GM12878 (cell line): ENCODE measurements around the gene NME8. TPM values are rescaled to one million over a fixed set of nuclear protein-coding genes. Genes with fewer than 3 reads are reported as not detected.

ENCODE experiments used
- ATAC-seq: fragments of 200-7000 bp; cut with Tn5 transposase; 3 replicates; pipeline ENCODE4 v1.9.1; 2020; ENCODE audit warnings: mild to moderate bottlenecking, moderate library complexity
- BruUV-seq: library from RNA; stranded (reverse); fragments of 400-500 nt; replicated peaks from 2 replicates; lab custom pipeline; 2021; lab: Mats Ljungman, UMichigan
- CTCF ChIA-PET: fragments of 300-600 bp; sonication (Branson Sonifier 250); formaldehyde crosslinking; extraction: SDS; loops from one replicate; lab custom pipeline; 2021; ENCODE audit warnings: inconsistent platforms; lab: Yijun Ruan, JAX
- POLR2A ChIA-PET: fragments of 350-600 bp; formaldehyde crosslinking; extraction: SDS; loops from one replicate; lab custom pipeline; 2021; ENCODE audit warnings: inconsistent platforms; lab: Charles Lee
- RAD21 ChIA-PET: fragments of 300-600 bp; sonication (Branson Sonifier 250); formaldehyde crosslinking; loops from one replicate; lab custom pipeline; 2023; ENCODE audit warnings: antibody characterized with exemption; ENCODE audit not compliant: unreplicated experiment; lab: Charles Lee
- SMC1A ChIA-PET: fragments of 300-600 bp; sonication (Branson Sonifier 250); formaldehyde crosslinking; loops from one replicate; lab custom pipeline; 2023; ENCODE audit not compliant: unreplicated experiment, uncharacterized antibody; lab: Charles Lee
- DNase-seq: peaks from one replicate; pipeline ENCODE4 v3.0.0-alpha.2; 2011; ENCODE audit warnings: low read depth, low spot score
- FAIRE-seq: peaks from 3 replicates; lab custom pipeline; 2011; peaks lifted over from hg19 to GRCh38; lab: Jason Lieb, UNC
- H2AFZ ChIP-seq: 2 replicates; pipeline ENCODE4 v1.6.0; 2011; ENCODE audit warnings: low read depth, low read length, control low read depth; ENCODE audit not compliant: control insufficient read depth
- H3K27ac ChIP-seq: 2 replicates; pipeline ENCODE4 v1.5.1; 2011; ENCODE audit warnings: control low read depth; ENCODE audit not compliant: control insufficient read depth, insufficient read depth
- H3K27me3 ChIP-seq, 2 experiments: replicated peaks in 1 of 2; 2 replicates each; pipeline versions ENCODE4 v1.6.0 to v1.6.1; 2011; ENCODE audit warnings: low read length in 1 of 2; ENCODE audit not compliant: control insufficient read depth in 2 of 2, insufficient read depth in 2 of 2
- H3K36me3 ChIP-seq, 2 experiments: 2 replicates each; pipeline ENCODE4 v1.5.1; 2011; ENCODE audit warnings: low read length in 1 of 2; ENCODE audit not compliant: control insufficient read depth in 2 of 2, insufficient read depth in 2 of 2
- H3K4me1 ChIP-seq: 2 replicates; pipeline ENCODE4 v1.6.1; 2011; ENCODE audit warnings: mild to moderate bottlenecking, low read length, moderate library complexity, mixed read lengths; ENCODE audit not compliant: control insufficient read depth, insufficient read depth
- H3K4me2 ChIP-seq: 2 replicates; pipeline ENCODE4 v1.6.0; 2011; ENCODE audit warnings: control low read depth; ENCODE audit not compliant: control insufficient read depth, insufficient read depth
- H3K4me3 ChIP-seq: fragments of 200-600 bp; sonication (generic); 2 replicates; pipeline ENCODE4 v1.5.1; 2016
- H3K79me2 ChIP-seq: 2 replicates; pipeline ENCODE4 v1.6.0; 2011; ENCODE audit warnings: low read length; ENCODE audit not compliant: control insufficient read depth, insufficient read depth
- H3K9ac ChIP-seq: 2 replicates; pipeline ENCODE4 v1.8.0; 2011; ENCODE audit warnings: low read length, control low read depth, mixed read lengths; ENCODE audit not compliant: control insufficient read depth, insufficient read depth
- H3K9me3 ChIP-seq: replicated peaks from 3 replicates; pipeline ENCODE4 v1.5.1; 2011; ENCODE audit warnings: mild to moderate bottlenecking, low read length; ENCODE audit not compliant: control insufficient read depth, insufficient read depth
- H4K20me1 ChIP-seq: 2 replicates; pipeline ENCODE4 v1.6.0; 2011; ENCODE audit not compliant: control insufficient read depth, insufficient read depth
- ATF7 ChIP-seq: fragments of 450-650 bp; IDR thresholded peaks from 2 replicates; pipeline ENCODE4 v1.6.1; 2016; ENCODE audit warnings: low read depth, mild to moderate bottlenecking
- BHLHE40 ChIP-seq, 2 experiments: fragments of 450-650 bp in 1 of 2; IDR thresholded peaks; 2 replicates each; pipeline ENCODE4 v1.6.1; 2011 to 2017; ENCODE audit warnings: low read depth in 2 of 2, borderline replicate concordance in 1 of 2, improper control_type of control experiment in 1 of 2, low read length in 1 of 2, mild to moderate bottlenecking in 1 of 2
- CTCF ChIP-seq, 3 experiments: IDR thresholded peaks in 2 of 3; conservative IDR thresholded peaks in 1 of 3; 2 replicates each; pipeline ENCODE4 v1.5.1; 2011; ENCODE audit warnings: low read depth in 3 of 3, low read length in 3 of 3, mild to moderate bottlenecking in 3 of 3, control low read depth in 2 of 3, moderate library complexity in 2 of 3, inconsistent platforms in 1 of 3, mixed read lengths in 1 of 3; ENCODE audit not compliant: control insufficient read depth in 2 of 3, insufficient read depth in 1 of 3; ENCODE audit errors: extremely low read depth in 1 of 3
- E2F4 ChIP-seq: IDR thresholded peaks from 2 replicates; pipeline ENCODE4 v1.6.1; 2012; ENCODE audit warnings: low read depth, low read length, improper control_type of control experiment
- FOS ChIP-seq: IDR thresholded peaks from 3 replicates; pipeline ENCODE4 v1.6.1; 2011; ENCODE audit warnings: borderline replicate concordance; ENCODE audit not compliant: insufficient read length; ENCODE audit errors: extremely low read depth
- IKZF1 ChIP-seq: fragments of 450-650 bp; conservative IDR thresholded peaks from 2 replicates; pipeline ENCODE4 v1.6.1; 2017; ENCODE audit warnings: antibody characterized with exemption, mild to moderate bottlenecking
- IKZF2 ChIP-seq, 2 experiments: fragments of 450-650 bp; IDR thresholded peaks; 2 replicates each; pipeline ENCODE4 v1.6.1; 2017; ENCODE audit warnings: mild to moderate bottlenecking in 2 of 2, moderate library complexity in 2 of 2
- MYC ChIP-seq: IDR thresholded peaks from 2 replicates; pipeline ENCODE4 v1.6.1; 2011; ENCODE audit warnings: mild to moderate bottlenecking, low read length, moderate library complexity, inconsistent platforms; ENCODE audit not compliant: insufficient read depth, insufficient replicate concordance, insufficient read length, severe bottlenecking
- NR2F1 ChIP-seq: fragments of 450-650 bp; conservative IDR thresholded peaks from 2 replicates; pipeline ENCODE4 v1.6.1; 2017; ENCODE audit warnings: mild to moderate bottlenecking
- RAD21 ChIP-seq: IDR thresholded peaks from 2 replicates; pipeline ENCODE4 v1.6.1; 2011; ENCODE audit warnings: mild to moderate bottlenecking, low read depth, low read length, moderate library complexity; ENCODE audit not compliant: insufficient read depth
- SMARCA5 ChIP-seq: fragments of 450-650 bp; IDR thresholded peaks from 2 replicates; pipeline ENCODE4 v1.6.1; 2017; ENCODE audit warnings: mild to moderate bottlenecking
- SMC3 ChIP-seq: IDR thresholded peaks from 2 replicates; pipeline ENCODE4 v1.6.1; 2011; ENCODE audit warnings: low read length, improper control_type of control experiment, borderline replicate concordance
- YBX1 ChIP-seq: fragments of 450-650 bp; IDR thresholded peaks from 2 replicates; pipeline ENCODE4 v1.6.1; 2016; ENCODE audit warnings: antibody characterized with exemption
- ZNF622 ChIP-seq: fragments of 450-650 bp; IDR thresholded peaks from 2 replicates; pipeline ENCODE4 v1.6.1; 2017; ENCODE audit warnings: mild to moderate bottlenecking, inconsistent platforms
- WGBS: methylation state at CpG from one replicate; pipeline ENCODE4 v1.1.6; 2016; ENCODE audit warnings: low lambda C conversion rate; ENCODE audit not compliant: insufficient replicate concordance, insufficient coverage; ENCODE audit errors: missing lambda C conversion rate; 5-methylcytosine and 5-hydroxymethylcytosine counted together
- in situ Hi-C: fragments of 300-500 bp; cut with MboI; formaldehyde crosslinking; loops from 9 replicates; pipeline ENCODE4 v1.14.3; 2018; ENCODE audit warnings: mixed read lengths
- intact Hi-C: fragments of 100-400 bp; cut with micrococcal nuclease; formaldehyde crosslinking; loops from one replicate; pipeline ENCODE4 v1.14.2; 2022; ENCODE audit not compliant: unreplicated experiment
- polyA plus RNA-seq, 11 experiments: library from polyadenylated mRNA; depleted of rRNA in 4 of 11; unstranded in 6 of 11; stranded (reverse) in 5 of 11; fragments of >200 nt; fragmentation: Nextera tagmentation in 4 of 11; fragmentation: Illumina TruSeq in 1 of 11; extraction: Ambion mirVana in 4 of 11; extraction: Trizol in 1 of 11; gene quantifications; 1 replicate in 1 of 11; 2 replicates in 10 of 11; pipeline versions ENCODE4 v1.2.1 to v1.2.3, GENCODE V29; 2011 to 2016; ENCODE audit warnings: inconsistent platforms in 2 of 11, missing spikeins in 2 of 11, low read depth in 1 of 11
- total RNA-seq, 4 experiments: library from RNA; depleted of rRNA in 3 of 4; stranded (reverse); fragments of >200 nt in 3 of 4; fragmentation: Illumina TruSeq in 1 of 4; extraction: Trizol in 1 of 4; gene quantifications; 2 replicates each; pipeline versions ENCODE4 v1.2.1 to v1.2.3, GENCODE V29; 2013 to 2021

The NME8 gene
- total and polyA plus RNA-seq, 10 of the 15 experiments (the other 5 are each of a cell fraction or from before 2014, with no cell fraction given) = 0.03 to 3.5 (median 0.52) TPM; not detected in 2

DNA sequence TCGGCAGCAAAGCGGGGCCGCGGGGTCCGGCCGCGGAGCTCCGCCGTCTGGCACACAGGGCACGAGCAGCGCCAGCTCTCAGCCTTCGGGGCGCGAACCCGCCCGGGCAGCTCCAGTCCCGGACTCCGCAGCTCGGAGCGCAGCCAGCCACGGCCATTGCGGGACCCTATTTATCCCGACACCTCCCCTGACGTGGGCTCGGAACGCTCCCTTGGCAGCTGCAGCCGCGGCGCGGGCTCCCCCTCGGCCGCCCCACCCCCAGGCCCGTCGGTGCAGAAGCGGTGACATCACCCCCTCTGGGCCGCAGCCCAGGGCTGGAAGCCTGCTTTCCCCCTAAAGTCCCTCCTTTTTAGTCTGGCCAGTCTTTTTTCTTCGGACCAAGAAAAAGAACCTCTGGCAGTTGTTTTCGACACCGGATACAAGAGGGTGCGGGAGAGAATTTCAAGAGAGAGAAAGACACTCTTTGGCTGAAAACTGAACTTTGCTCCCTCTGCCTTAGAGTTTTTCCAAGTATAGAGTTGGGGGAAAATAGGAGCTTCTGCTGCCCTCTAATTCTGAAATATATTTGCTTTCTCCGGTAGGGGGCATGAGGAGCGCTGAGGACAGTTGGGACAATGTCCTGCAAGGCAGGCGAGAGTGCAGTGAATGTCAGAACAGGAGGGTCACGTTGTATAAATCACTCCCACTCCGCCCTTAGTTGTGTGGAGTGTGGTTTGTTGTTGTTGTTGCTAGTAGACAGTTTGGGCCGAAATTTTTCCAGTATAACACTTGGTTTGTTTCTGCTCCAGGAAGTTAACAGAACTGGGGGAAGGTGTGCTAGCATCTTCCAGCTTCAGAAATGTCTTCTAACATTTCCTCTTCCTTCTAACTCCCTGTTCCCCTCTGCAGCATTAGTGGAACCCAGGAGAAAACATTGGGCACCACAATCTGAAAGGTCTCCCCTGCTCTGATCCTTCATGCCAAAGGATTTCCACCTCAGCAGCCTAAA is 68.6 kb downstream of the NME8 start, which contains the start of gene SFRP4:
Gene SFRP4 (minus strand): TSS at position 145 of the 988 bp plus-strand sequence. CDS start 280 bp downstream, outside the sequence.
- no TSS peak for BruUV-seq
- ATAC-seq (peak; percentile 44), FAIRE-seq (peak; percentile 93), DNase-seq (no peak)
- SMC1A ChIA-PET = interaction anchor here (0.5 to 8.5 kb wide), 41 partner anchors 13 to 457 kb away, joined by 3 to 98 read pairs (median 4); partner anchors contain the start of gene STARD3NL
- POLR2A ChIA-PET = interaction anchor here (1.1 to 3.2 kb wide), 4 partner anchors 13 to 31 kb away, joined by 3 to 17 read pairs (median 8); no protein-coding TSS in a partner anchor
- Histone ChIP-seq H4K20me1 (no peaks in the 10 kb centered on the region), H3K9ac (no peak within 1 kb of the TSS), H3K9me3 (no peaks in the 10 kb centered on the region), H2AFZ (peak within 1 kb of the TSS; percentile 46), H3K27me3 (peaks cover 0 to 4% of the 10 kb centered on the region in 2 experiments; a peak in 2 of 4 replicates), H3K27ac (no peak within 1 kb of the TSS), H3K4me3 (peak within 1 kb of the TSS; percentile 48), H3K4me1 (peaks cover 13% of the 10 kb centered on the region), H3K36me3 (no peaks in the 10 kb centered on the region), H3K79me2 (peaks cover under 1% of the 10 kb centered on the region; the same call in 1 of the 2 replicates), H3K4me2 (peak within 1 kb of the TSS; percentile 51)
- TF ChIP-seq NR2F1 = 0 out of 2 replicates have a peak, but pooled peaks have one; percentile 8
- TF ChIP-seq ZNF622 = no peak
- 0 out of 4 replicates have a peak, but pooled peaks of 1 of the 2 experiments have one; percentile 9 for TF ChIP-seq IKZF2 (IDR thresholded peaks at IDR 0.05)
- peak; percentile 39; the same call in 1 of the 2 replicates for TF ChIP-seq IKZF1
- peak; percentile 68; the same call in 1 of the 2 replicates for TF ChIP-seq SMC3
- TF ChIP-seq RAD21 = peak; percentile 67
- TF ChIP-seq CTCF (IDR thresholded peaks at IDR 0.05 in 2 of 3, conservative IDR thresholded peaks at IDR 0.05 in 1 of 3; ENCODE audit: control insufficient read depth in 2 of 3, extremely low read depth in 1 of 3, insufficient read depth in 1 of 3, low read depth in 3 of 3, low read length in 3 of 3) = peak; percentile 72 to 74 (median 73)
- no peak for TF ChIP-seq E2F4
- peak; percentile 50 for TF ChIP-seq ATF7
- TF ChIP-seq MYC = no peak
- TF ChIP-seq YBX1 = no peak
- TF ChIP-seq BHLHE40 (IDR thresholded peaks at IDR 0.05; ENCODE audit: borderline replicate concordance in 1 of 2, low read depth in 2 of 2, low read length in 1 of 2) = peak in 1 of 2 experiments; percentile 2; a peak in 2 of 4 replicates
- no peak for TF ChIP-seq FOS
- TF ChIP-seq SMARCA5 = peak; percentile 60; the same call in 1 of the 2 replicates
- intact Hi-C loops (loop anchor here (5.0 kb wide), 3 partner anchors 105 to 305 kb away; no protein-coding TSS in a partner anchor), in situ Hi-C loops (no loop called here)
- WGBS = 18% methylated on average over 42 of the region's 46 CpGs
- CTCF ChIA-PET = interaction anchor here (0.6 to 7.5 kb wide), 71 partner anchors 8 to 457 kb away, joined by 3 to 108 read pairs (median 4); no protein-coding TSS in a partner anchor
- RAD21 ChIA-PET = interaction anchor here (0.9 to 4.4 kb wide), 37 partner anchors 7 to 451 kb away, joined by 3 to 24 read pairs (median 4); no protein-coding TSS in a partner anchor
